Measurements from ENCODE around the gene PRRT1. TPM values are rescaled to one million over a fixed set of nuclear protein-coding genes. Genes with fewer than 3 reads are reported as not detected.

PRRT1 gene
- total RNA-seq, 4 donors from 2014 or later, result 0.49 to 0.81 (median 0.67) TPM; not detected in 1

- Histone ChIP-seq H3K27me3 (no peaks in the 10 kb centered on the region), H3K36me3 (peaks cover 5 to 14% of the 10 kb centered on the region in 2 donors), H3K4me3 (replicated peaks in 1 of 3) (peak overlapping the region; percentile 29 to 72 (median 62)), H3K27ac (peak overlapping the region; percentile 90 to 96 (median 94)), H3K9me3 (no peaks in the 10 kb centered on the region), H3K4me1 (peaks cover 27 to 40% of the 10 kb centered on the region in 2 donors)
- intact Hi-C loops (cut with DNase I), result no loop called here
- DNase-seq, result no peak
- TF ChIP-seq POLR2A (IDR thresholded peaks at IDR 0.05) (no peak), CTCF (IDR thresholded peaks at IDR 0.05) (no peak)
- WGBS, 2 donors, result 2 to 3% methylated on average over 24 of the region's 24 CpGs
These were observed 27.1 kb upstream of the PRRT1 start for GRCh38 chr6:32178547-32179440.

- Histone ChIP-seq H3K36me3 (peaks cover 5 to 13% of the 10 kb centered on the region in 2 donors), H3K27ac (peak within 1 kb of the TSS; percentile 90 to 96 (median 94)), H3K27me3 (no peaks in the 10 kb centered on the region), H3K4me1 (peaks cover 25 to 35% of the 10 kb centered on the region in 2 donors), H3K9me3 (no peaks in the 10 kb centered on the region), H3K4me3 (replicated peaks in 1 of 3) (peak within 1 kb of the TSS; percentile 29 to 96 (median 72))
- 1% methylated on average over 33 of the region's 33 CpGs for WGBS, 2 donors
- peak; percentile 99 for DNase-seq
- intact Hi-C loops (cut with DNase I), result no loop called here
- peak in 1 of 2 donors; percentile 61 for TF ChIP-seq POLR2A (IDR thresholded peaks at IDR 0.05)
- TF ChIP-seq CTCF (IDR thresholded peaks at IDR 0.05), result no peak
These were observed 26.2 kb upstream of the PRRT1 start, which contains the start of gene RNF5 for GRCh38 chr6:32177788-32178546. Gene RNF5 (plus strand): TSS chr6:32178405. CDS start chr6:32178512, 107 bp downstream.

GRCh38 chr6:32177183-32177787 is 25.5 kb upstream of the PRRT1 start:
- peak in 1 of 2 donors; percentile 41 for DNase-seq
- intact Hi-C loops (cut with DNase I), result no loop called here
- Histone ChIP-seq H3K27me3 (no peaks in the 10 kb centered on the region), H3K9me3 (no peaks in the 10 kb centered on the region), H3K4me1 (peaks cover 25 to 35% of the 10 kb centered on the region in 2 donors), H3K27ac (peak overlapping the region; percentile 90 to 96 (median 94)), H3K36me3 (peaks cover 5 to 7% of the 10 kb centered on the region in 2 donors), H3K4me3 (replicated peaks in 1 of 3) (peak overlapping the region in 2 of 3 donors; percentile 21 to 96)
- TF ChIP-seq CTCF (IDR thresholded peaks at IDR 0.05), result no peak
- TF ChIP-seq POLR2A (IDR thresholded peaks at IDR 0.05), result peak in 1 of 2 donors; percentile 68
- 1 to 2% methylated on average over 20 of the region's 20 CpGs for WGBS, 2 donors

GRCh38 chr6:32176476-32177182 is 24.9 kb upstream of the PRRT1 start:
- Histone ChIP-seq H3K36me3 (peaks cover 5 to 7% of the 10 kb centered on the region in 2 donors), H3K4me1 (peaks cover 25 to 35% of the 10 kb centered on the region in 2 donors), H3K27me3 (no peaks in the 10 kb centered on the region), H3K4me3 (replicated peaks in 1 of 3) (peak overlapping the region in 2 of 3 donors; percentile 21 to 96), H3K9me3 (no peaks in the 10 kb centered on the region), H3K27ac (peak overlapping the region; percentile 90 to 96 (median 94))
- no peak for TF ChIP-seq CTCF (IDR thresholded peaks at IDR 0.05)
- no peak for TF ChIP-seq POLR2A (IDR thresholded peaks at IDR 0.05)
- WGBS, 2 donors, result 23 to 25% methylated on average over 5 of the region's 5 CpGs
- intact Hi-C loops (cut with DNase I), result no loop called here
- DNase-seq, result no peak

Data from thyroid gland (tissue), 4 donors.